ENCODE data around the gene C1orf116. TPM values are rescaled to one million over a fixed set of nuclear protein-coding genes. Genes with fewer than 3 reads are reported as not detected.

The C1orf116 gene
- total and polyA plus RNA-seq, 9 donors = under 0.01 to 2.9 (median 0.13) TPM

DNA sequence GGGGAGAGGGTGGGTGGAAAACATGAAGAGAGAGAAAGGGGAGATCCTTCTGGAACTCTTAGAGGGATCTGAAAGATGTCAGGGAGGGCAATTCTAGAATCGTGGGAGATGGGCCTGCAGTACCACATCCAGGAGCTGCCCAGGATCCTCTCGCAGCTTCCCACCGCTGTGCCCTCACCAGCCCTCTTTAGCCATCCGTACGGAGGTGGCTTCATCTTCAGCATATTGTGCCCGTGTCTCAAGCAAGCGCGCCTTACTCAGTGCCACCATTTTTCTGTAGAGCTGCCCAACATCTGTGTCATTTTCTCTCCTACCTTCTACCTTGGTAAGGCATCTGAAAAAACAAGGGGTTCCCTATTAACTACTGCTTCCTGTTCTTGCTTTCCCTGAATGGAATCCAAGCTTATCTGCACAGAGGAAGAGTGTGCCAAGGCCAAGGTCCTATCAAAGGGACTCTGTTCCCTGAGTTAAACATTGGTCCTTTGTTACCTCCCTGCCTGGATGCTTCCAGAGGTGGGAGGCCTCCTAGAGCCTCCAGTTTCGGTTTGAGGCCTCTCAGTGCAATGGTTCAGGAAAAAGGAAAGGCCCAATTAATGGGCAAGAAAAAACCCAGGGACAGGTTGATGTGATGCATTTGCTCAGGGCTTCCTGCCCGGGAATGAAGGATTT is 23.2 kb downstream of the C1orf116 start:
- no peak for DNase-seq
- no peaks in the 10 kb centered on the region for H3K9me3 ChIP-seq (replicated peaks; ENCODE audit: control insufficient read depth, low read depth, low read length)
- H3K4me1 ChIP-seq (ENCODE audit: control insufficient read depth, insufficient read depth, low read length) = no peaks in the 10 kb centered on the region
- WGBS (ENCODE audit: insufficient coverage) = 89% methylated on average over 10 of the region's 10 CpGs
- H3K27ac ChIP-seq (ENCODE audit: low read length) = no peak overlapping the region
- H3K4me3 ChIP-seq (ENCODE audit: low read length) = no peak overlapping the region
- H3K27me3 ChIP-seq (ENCODE audit: control insufficient read depth, insufficient read depth, low read length) = peaks cover 5% of the 10 kb centered on the region
- no peaks in the 10 kb centered on the region for H3K36me3 ChIP-seq (ENCODE audit: control insufficient read depth, insufficient read depth, low read length)

DNA sequence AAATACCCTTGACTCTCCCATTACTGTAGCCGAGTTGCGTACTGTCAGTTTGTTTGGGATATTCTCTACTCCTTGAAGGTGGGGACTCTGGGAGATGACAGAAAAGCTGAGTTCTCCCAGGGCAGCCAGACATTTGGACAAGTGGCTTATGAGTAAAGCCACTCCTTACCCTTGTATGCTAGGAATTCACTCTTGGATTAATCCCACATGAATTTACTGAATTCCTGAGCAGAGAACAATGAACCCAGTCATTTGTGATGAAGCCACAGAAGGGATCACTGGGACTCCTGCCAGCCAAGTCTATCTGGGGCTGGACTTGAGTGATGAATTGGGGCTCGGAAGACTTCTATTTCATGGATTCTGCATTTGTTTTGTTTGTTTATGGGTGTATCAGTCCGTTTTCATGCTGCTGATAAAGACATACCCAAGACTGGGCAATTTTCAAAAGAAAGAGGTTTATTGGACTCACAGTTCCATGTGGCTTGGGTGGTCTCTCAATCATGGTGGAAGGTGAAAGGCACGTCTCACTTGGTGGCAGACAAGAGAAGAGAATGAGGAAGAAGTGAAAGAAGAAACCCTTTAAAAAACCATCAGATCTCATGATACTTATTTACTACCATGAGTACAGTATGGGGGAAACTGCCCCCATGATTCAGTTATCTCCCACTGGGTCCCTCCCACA is 25.1 kb downstream of the C1orf116 start:
- Histone ChIP-seq H3K4me3 (ENCODE audit: low read length) (no peak overlapping the region), H3K36me3 (ENCODE audit: control insufficient read depth, insufficient read depth, low read length) (no peaks in the 10 kb centered on the region), H3K27ac (ENCODE audit: low read length) (no peak overlapping the region), H3K4me1 (ENCODE audit: control insufficient read depth, insufficient read depth, low read length) (no peaks in the 10 kb centered on the region), H3K9me3 (replicated peaks; ENCODE audit: control insufficient read depth, low read depth, low read length) (no peaks in the 10 kb centered on the region), H3K27me3 (ENCODE audit: control insufficient read depth, insufficient read depth, low read length) (peaks cover 5% of the 10 kb centered on the region)
- WGBS (ENCODE audit: insufficient coverage) = no CpG with 5 or more reads among the region's 5 CpGs
- peak; percentile 29 for DNase-seq

DNA sequence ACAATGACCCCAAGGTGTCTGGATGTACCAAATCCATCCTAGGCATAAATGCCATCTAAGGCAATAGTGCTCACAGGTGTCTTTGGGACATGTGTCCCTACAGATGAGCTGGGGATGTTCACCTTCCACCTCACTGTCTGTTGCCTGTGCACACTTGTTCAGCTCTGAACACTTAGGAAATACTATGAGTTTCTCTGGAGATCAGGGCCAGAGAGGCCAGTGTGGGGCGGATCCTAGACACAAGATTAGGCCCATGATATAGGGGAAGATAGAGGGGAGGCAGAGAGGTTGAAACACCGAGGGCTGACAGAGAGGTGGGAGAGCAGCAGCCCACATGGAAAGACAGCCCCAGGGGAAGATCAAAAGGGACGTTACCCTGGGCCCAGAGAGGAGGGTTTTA is 25.6 kb downstream of the C1orf116 start:
- no peak for DNase-seq
- no peak overlapping the region for H3K4me3 ChIP-seq (ENCODE audit: low read length)
- H3K36me3 ChIP-seq (ENCODE audit: control insufficient read depth, insufficient read depth, low read length) = no peaks in the 10 kb centered on the region
- H3K27me3 ChIP-seq (ENCODE audit: control insufficient read depth, insufficient read depth, low read length) = peaks cover 5% of the 10 kb centered on the region
- 65% methylated on average over 2 of the region's 3 CpGs for WGBS (ENCODE audit: insufficient coverage)
- H3K27ac ChIP-seq (ENCODE audit: low read length) = no peak overlapping the region
- no peaks in the 10 kb centered on the region for H3K4me1 ChIP-seq (ENCODE audit: control insufficient read depth, insufficient read depth, low read length)
- H3K9me3 ChIP-seq (replicated peaks; ENCODE audit: control insufficient read depth, low read depth, low read length) = no peaks in the 10 kb centered on the region

DNA sequence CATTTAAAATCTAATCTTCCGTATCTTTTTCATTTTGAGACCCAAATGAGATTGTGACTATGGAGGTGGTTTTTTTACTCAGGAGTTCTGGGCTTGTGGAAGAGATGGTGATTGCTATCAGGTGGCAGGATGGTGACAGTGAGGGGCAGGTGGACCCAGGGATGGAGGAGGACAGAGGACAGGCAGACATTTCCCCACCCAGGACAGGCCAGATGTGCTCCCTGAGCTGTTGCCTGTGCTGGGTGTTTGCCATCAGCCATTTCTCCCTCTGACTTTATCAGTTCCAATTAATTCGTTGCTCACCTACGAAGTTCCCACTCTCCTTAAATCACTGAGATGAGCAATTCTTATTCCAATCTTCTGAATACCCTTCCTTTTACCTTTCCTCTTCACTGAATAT is 26.5 kb downstream of the C1orf116 start:
- Histone ChIP-seq H3K4me1 (ENCODE audit: control insufficient read depth, insufficient read depth, low read length) (no peaks in the 10 kb centered on the region), H3K27ac (ENCODE audit: low read length) (no peak overlapping the region), H3K36me3 (ENCODE audit: control insufficient read depth, insufficient read depth, low read length) (no peaks in the 10 kb centered on the region), H3K9me3 (replicated peaks; ENCODE audit: control insufficient read depth, low read depth, low read length) (no peaks in the 10 kb centered on the region), H3K4me3 (ENCODE audit: low read length) (no peak overlapping the region), H3K27me3 (ENCODE audit: control insufficient read depth, insufficient read depth, low read length) (peaks cover 5% of the 10 kb centered on the region)
- WGBS (ENCODE audit: insufficient coverage) = 93% methylated on average over 2 of the region's 3 CpGs
- no peak for DNase-seq

DNA sequence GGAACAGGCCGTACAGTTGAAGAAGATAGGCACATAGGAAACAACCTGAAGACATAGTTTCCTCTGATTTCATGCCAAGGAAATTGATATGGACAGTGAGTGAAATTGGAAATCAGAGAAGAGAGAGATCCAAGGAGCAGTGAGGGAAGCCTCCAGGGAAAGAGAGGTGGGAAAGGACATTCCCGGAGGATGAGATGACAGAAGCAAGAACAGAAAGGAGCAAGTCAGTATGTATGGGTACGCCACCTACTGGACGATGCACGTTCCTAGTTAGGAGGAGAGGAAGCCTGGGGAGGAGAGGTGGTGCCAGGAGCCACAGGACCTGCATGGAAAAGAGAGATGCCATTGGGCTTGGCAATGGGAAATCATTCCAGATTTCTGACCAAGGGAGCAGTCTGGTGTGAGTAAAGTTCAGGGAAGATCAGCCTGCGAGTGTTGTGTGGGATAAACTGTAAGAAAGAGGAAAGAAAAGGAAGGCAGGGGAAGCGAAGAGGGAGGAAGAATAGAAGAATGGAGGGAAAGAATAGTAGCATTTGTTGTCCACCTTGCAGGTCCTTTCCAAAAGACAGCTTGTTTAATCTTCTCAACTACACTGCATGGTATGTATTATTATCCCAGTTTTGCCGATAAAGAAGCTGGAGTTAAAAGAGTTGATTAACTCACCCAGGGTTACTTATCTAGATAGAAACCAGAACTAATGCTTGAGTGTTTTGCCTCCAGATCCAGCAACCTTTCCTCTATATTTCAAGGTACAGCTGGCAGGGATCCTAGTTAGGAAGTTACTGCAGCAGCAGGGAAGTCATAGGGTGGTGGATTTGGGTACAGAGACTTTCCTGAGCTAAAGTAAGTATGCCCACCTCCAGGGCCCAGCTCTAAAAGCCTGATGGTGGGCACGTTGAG is 27.4 kb downstream of the C1orf116 start:
- H3K27ac ChIP-seq (ENCODE audit: low read length) = no peak overlapping the region
- no peaks in the 10 kb centered on the region for H3K4me1 ChIP-seq (ENCODE audit: control insufficient read depth, insufficient read depth, low read length)
- H3K9me3 ChIP-seq (replicated peaks; ENCODE audit: control insufficient read depth, low read depth, low read length) = no peaks in the 10 kb centered on the region
- peaks cover 5% of the 10 kb centered on the region for H3K27me3 ChIP-seq (ENCODE audit: control insufficient read depth, insufficient read depth, low read length)
- 40% methylated on average over 8 of the region's 9 CpGs for WGBS (ENCODE audit: insufficient coverage)
- peak; percentile 37 for DNase-seq
- no peak overlapping the region for H3K4me3 ChIP-seq (ENCODE audit: low read length)
- H3K36me3 ChIP-seq (ENCODE audit: control insufficient read depth, insufficient read depth, low read length) = no peaks in the 10 kb centered on the region

DNA sequence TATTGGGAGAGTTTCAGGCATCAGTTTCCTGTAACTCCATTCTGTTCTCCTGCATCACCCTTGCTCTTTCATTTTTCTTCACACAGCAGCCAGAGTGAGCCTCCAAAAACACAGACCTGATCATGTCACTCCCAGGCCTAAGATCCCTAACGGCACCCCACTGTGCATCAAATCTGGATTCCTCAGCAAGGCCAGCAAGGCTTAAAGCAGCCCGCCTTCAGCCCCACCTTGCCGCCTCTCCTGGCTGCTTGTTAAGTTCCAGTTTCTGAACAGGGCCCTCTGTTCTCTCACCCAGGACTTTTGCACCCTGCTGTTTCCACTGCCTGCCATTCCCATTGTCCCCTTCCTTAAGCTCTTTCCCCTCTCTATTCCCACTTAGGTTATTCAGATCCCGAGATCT is 29.3 kb downstream of the C1orf116 start:
- DNase-seq = no peak
- Histone ChIP-seq H3K27me3 (ENCODE audit: control insufficient read depth, insufficient read depth, low read length) (peaks cover 4% of the 10 kb centered on the region), H3K27ac (ENCODE audit: low read length) (no peak overlapping the region), H3K36me3 (ENCODE audit: control insufficient read depth, insufficient read depth, low read length) (no peaks in the 10 kb centered on the region), H3K9me3 (replicated peaks; ENCODE audit: control insufficient read depth, low read depth, low read length) (no peaks in the 10 kb centered on the region), H3K4me3 (ENCODE audit: low read length) (no peak overlapping the region), H3K4me1 (ENCODE audit: control insufficient read depth, insufficient read depth, low read length) (no peaks in the 10 kb centered on the region)
- WGBS (ENCODE audit: insufficient coverage) = 69% methylated on average over 4 of the region's 4 CpGs

DNA sequence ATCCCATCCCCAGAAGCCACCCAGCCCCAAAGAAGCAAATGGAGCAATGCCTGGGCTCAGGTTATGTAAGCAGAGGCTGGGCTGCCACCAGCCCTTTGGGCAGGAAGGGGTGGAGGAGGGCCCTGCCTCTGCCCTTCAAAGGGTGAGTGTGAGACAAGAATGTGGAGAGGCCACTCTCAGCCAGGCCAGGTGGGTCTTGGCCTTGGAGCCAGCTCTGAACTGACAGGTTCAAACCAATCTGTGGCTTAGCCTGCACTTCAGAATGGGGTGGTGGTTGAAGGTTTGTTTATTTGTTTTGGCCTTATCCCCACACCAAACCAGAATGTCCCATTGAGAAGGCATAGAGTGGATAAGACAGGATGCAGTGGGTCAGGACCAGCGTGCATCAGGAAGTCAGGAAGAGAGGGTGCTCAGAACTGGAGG is 29.8 kb downstream of the C1orf116 start:
- H3K27ac ChIP-seq (ENCODE audit: low read length) = no peak overlapping the region
- no peaks in the 10 kb centered on the region for H3K9me3 ChIP-seq (replicated peaks; ENCODE audit: control insufficient read depth, low read depth, low read length)
- H3K27me3 ChIP-seq (ENCODE audit: control insufficient read depth, insufficient read depth, low read length) = peaks cover 4% of the 10 kb centered on the region
- H3K4me1 ChIP-seq (ENCODE audit: control insufficient read depth, insufficient read depth, low read length) = no peaks in the 10 kb centered on the region
- WGBS (ENCODE audit: insufficient coverage) = no CpG with 5 or more reads among the region's 1 CpG
- DNase-seq = no peak
- H3K36me3 ChIP-seq (ENCODE audit: control insufficient read depth, insufficient read depth, low read length) = no peaks in the 10 kb centered on the region
- H3K4me3 ChIP-seq (ENCODE audit: low read length) = no peak overlapping the region

DNA sequence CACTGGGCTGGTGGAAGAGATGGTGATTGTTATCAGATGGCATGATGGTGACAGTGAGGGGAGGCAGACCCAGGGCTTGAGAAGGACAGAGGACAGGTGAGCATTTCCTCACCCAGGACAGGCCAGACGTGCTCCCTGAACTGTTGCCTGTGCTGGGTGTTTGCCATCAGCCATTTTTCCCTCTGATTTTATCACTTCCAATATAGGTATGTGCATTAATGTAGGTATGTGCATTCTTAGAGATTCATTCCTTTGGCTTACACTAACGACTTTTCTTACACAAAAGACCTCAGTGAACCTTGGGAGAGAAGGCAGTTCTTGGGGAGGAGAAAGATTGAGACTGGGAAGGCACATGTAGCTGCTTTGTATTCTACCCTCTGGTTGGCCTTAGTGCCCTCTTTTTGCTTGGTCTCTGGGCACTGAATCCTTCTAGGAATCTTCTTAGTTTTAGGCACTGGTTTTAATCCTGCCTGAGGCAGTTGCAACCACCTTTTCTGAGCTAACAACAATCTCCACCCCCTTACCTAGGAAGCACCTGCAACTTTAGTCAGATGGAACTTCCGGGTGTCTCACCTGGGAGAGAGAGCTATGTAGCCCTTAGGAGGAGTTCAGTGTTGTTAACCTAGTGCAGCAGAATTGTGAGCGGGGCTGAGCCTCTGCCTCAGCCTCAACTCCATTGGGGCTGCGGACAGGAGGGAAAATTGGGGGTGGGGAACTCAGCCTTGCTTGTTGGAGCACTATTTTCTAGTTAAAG is 30.9 kb downstream of the C1orf116 start:
- no peaks in the 10 kb centered on the region for H3K4me1 ChIP-seq (ENCODE audit: control insufficient read depth, insufficient read depth, low read length)
- no peaks in the 10 kb centered on the region for H3K36me3 ChIP-seq (ENCODE audit: control insufficient read depth, insufficient read depth, low read length)
- H3K9me3 ChIP-seq (replicated peaks; ENCODE audit: control insufficient read depth, low read depth, low read length) = no peaks in the 10 kb centered on the region
- DNase-seq = no peak
- WGBS (ENCODE audit: insufficient coverage) = 80% methylated on average over 1 of the region's 5 CpGs
- H3K27ac ChIP-seq (ENCODE audit: low read length) = no peak overlapping the region
- H3K27me3 ChIP-seq (ENCODE audit: control insufficient read depth, insufficient read depth, low read length) = peaks cover 4% of the 10 kb centered on the region
- no peak overlapping the region for H3K4me3 ChIP-seq (ENCODE audit: low read length)

DNA sequence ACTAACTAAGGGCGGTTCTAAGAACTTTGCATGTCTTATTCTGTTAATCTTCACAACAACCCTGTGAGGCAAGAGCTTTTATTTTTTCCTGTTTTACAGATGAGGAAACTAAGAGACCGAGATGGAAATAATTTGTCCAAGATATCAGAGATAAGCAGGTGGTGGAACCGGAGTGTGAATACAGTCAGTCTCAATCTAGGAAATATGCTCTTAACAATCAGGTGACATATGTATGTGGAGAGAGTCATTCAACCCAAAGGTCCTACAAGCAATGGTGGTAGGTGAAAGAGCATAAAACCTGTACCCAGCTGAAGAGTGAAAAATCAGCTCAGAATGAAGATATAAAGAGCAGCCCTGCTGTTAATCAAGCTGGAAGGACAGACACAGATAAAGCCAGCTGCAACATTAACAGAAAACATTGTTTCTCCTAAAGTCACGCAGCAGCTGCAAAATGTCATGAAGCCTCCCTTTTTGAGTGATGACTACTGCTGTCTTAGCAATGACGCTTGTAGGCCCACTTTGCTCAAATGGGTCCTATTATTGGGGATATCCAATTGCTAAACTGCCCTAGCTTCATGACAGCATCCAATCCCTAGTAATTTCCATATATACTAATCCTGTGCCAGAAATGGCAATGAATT is 31.8 kb downstream of the C1orf116 start:
- H3K4me1 ChIP-seq (ENCODE audit: control insufficient read depth, insufficient read depth, low read length) = no peaks in the 10 kb centered on the region
- no peak for DNase-seq
- H3K27me3 ChIP-seq (ENCODE audit: control insufficient read depth, insufficient read depth, low read length) = peaks cover 2% of the 10 kb centered on the region
- no peak overlapping the region for H3K27ac ChIP-seq (ENCODE audit: low read length)
- no peaks in the 10 kb centered on the region for H3K9me3 ChIP-seq (replicated peaks; ENCODE audit: control insufficient read depth, low read depth, low read length)
- no peaks in the 10 kb centered on the region for H3K36me3 ChIP-seq (ENCODE audit: control insufficient read depth, insufficient read depth, low read length)
- 67% methylated on average over 1 of the region's 5 CpGs for WGBS (ENCODE audit: insufficient coverage)
- H3K4me3 ChIP-seq (ENCODE audit: low read length) = no peak overlapping the region
